RWPE1 (cell line): ENCODE data around the gene MSH3.
A peak's percentile ranks its signal among the peaks of the same experiment; 100 is the strongest.
"Not testable (repeated sequence)": the region's sequence is repeated elsewhere in the genome, so short reads cannot be mapped to it uniquely, and the experiment has no call there.

Source experiments
- CTCF ChIA-PET: fragments of 350-600 bp; sonication (Branson Sonifier 250); formaldehyde crosslinking; extraction: SDS; loops from one replicate; lab custom pipeline; 2021; lab: Yijun Ruan, JAX
- POLR2A ChIA-PET: fragments of 400-600 bp; formaldehyde crosslinking; extraction: SDS; loops from one replicate; lab custom pipeline; 2020; ENCODE audit warnings: antibody characterized with exemption; ENCODE audit not compliant: low non-redundant PET; lab: Yijun Ruan, JAX
- DNase-seq: peaks from one replicate; pipeline ENCODE4 v3.0.0; 2012; ENCODE audit warnings: low spot score
- H3K27ac ChIP-seq: fragments of 450-650 bp; 2 replicates; pipeline ENCODE4 v1.5.1; 2017
- TF ChIP-seq, protein P1 (sequence below): fragments of 450-650 bp; conservative IDR thresholded peaks from 2 replicates; pipeline ENCODE4 v1.5.1; 2017; ENCODE audit warnings: low read depth, mild to moderate bottlenecking

MSH3 gene

DNA sequence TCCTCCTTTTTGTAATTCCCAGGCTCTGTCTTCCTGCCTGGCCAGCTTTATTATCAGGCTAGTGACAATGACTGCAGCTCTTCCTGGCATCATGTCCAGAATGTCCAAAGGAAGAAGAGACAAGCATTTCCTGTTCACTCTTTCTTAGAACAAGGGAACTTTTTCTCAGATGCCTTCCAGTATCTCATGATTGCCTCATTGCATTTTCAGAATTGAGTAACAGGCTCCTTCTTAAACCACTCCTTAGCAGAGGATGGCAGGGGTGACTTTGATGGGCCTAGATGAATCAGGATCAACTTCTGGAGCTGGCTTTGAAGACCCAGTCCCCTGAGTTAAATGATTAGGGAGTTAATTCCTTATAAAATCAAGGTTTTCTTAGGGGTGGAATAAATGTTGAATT is 212.8 kb downstream of the MSH3 start:
- CTCF ChIA-PET, result interaction anchor here (0.6 kb wide), 1 partner anchor 99 kb away, joined by 3 read pairs; no protein-coding TSS in a partner anchor
- TF ChIP-seq, protein P1, sequence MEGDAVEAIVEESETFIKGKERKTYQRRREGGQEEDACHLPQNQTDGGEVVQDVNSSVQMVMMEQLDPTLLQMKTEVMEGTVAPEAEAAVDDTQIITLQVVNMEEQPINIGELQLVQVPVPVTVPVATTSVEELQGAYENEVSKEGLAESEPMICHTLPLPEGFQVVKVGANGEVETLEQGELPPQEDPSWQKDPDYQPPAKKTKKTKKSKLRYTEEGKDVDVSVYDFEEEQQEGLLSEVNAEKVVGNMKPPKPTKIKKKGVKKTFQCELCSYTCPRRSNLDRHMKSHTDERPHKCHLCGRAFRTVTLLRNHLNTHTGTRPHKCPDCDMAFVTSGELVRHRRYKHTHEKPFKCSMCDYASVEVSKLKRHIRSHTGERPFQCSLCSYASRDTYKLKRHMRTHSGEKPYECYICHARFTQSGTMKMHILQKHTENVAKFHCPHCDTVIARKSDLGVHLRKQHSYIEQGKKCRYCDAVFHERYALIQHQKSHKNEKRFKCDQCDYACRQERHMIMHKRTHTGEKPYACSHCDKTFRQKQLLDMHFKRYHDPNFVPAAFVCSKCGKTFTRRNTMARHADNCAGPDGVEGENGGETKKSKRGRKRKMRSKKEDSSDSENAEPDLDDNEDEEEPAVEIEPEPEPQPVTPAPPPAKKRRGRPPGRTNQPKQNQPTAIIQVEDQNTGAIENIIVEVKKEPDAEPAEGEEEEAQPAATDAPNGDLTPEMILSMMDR, result no peak
- H3K27ac ChIP-seq, result no peak overlapping the region
- no peak for DNase-seq
- POLR2A ChIA-PET, result no interaction called here

DNA sequence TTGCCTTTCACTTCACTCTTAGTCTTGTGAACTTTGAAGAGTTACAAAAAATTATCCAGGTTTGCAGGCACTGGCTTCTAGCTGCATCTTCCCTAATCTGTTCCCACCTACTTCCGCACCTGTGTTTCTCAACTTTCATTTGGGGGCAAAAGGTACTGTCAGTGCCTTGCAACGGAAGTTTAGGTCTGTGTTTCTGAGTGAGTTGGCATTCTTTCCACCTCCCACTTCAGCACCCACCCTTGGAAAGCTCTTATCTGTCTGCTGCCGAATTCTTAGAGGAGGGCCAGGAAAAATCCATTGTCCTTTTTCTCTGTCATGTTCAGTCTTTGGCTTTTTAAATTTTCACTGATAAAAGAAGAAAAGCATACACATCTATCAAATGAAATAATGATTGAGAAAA is 216.0 kb downstream of the MSH3 start:
- POLR2A ChIA-PET, result no interaction called here
- CTCF ChIA-PET, result interaction anchor here (0.6 to 1.0 kb wide), 4 partner anchors 24 to 336 kb away, joined by 3 read pairs; no protein-coding TSS in a partner anchor
- no peak for DNase-seq

DNA sequence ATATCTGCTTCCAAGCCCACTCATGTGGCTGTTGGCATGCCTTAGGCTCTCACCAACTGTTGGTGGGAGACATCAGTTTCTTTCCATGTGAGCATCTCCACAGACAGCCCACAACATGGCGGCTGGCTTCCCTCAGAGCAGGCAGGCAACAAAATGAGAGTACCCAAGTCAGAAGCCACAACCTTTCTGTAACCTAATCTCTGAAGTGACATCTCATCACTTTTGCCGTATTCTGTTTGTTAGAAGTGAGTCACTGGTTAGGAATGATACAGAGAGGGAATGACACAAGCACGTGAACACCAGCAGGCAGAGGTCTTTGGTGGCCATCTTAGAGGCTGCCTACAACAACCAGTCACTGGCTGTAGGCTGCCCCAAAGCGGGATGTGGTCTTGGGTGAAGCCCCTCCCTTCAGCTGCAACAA is 217.1 kb downstream of the MSH3 start:
- CTCF ChIA-PET, result no interaction called here
- TF ChIP-seq, protein P1, result no peak
- no peak overlapping the region for H3K27ac ChIP-seq
- peak; percentile 34 for DNase-seq
- POLR2A ChIA-PET, result no interaction called here

More for the DNA sequence above, 216.0 kb downstream of the MSH3 start:
- TF ChIP-seq, protein P1, result no peak
- H3K27ac ChIP-seq, result no peak overlapping the region

DNA sequence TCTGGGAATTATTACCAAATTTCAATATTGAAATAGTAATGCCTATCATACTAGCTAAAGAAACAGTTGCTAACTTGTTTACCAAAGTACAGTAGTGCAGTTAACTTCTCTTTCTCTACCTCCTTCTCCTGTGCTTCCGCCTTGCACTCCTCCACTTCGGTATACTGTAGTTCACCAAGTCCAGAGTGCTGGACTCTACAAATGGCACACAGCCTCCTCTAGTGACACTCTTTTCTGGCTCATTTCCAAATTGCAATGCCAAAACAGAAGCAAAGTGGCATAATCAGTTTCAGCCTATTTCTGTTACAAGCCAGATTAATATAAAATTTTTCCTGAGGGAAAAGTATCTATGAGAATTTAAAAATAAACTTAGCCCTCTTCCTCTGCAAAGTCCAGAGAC is 219.7 kb downstream of the MSH3 start:
- TF ChIP-seq, protein P1, result no peak
- H3K27ac ChIP-seq, result no peak overlapping the region
- CTCF ChIA-PET, result no interaction called here
- POLR2A ChIA-PET, result no interaction called here
- DNase-seq, result no peak

DNA sequence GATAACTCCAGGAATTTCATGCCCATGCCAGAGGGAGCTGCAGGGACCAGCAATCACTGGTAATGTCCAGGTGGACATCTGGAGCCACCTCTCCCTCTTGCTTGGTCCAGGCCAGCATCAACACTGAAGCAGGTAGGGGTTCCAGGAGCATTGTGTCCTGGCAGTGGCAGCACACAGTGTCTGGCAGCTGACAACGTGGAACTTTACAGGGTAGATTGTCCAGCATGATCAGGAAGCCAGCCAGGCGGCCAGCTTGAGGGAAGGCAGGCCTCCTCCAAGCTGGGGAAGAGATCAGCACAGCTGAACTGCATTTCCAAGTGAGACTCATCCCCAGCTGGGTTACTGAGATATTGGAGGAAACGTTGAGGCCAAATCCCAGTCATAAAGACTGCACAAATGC is 223.1 kb downstream of the MSH3 start:
- no peak overlapping the region for H3K27ac ChIP-seq
- CTCF ChIA-PET, result no interaction called here
- POLR2A ChIA-PET, result no interaction called here
- no peak for DNase-seq
- TF ChIP-seq, protein P1, result no peak

DNA sequence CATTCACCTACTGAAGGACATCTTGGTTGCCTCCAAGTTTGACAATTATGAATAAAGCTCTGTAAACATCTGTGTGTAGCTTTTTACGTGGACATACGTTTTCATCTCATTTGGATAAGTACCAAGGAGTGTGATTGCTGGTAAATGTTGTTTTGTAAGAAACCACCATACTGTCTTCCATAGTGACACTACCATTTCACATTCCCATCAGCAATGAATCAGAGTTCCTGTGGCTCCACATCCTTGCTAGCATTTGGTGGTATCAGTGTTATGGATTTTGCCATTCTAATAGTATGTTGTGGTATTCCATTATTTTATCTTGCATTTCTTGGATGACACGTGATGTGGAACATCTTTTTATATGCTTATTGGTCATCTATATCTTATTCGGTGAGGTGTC is 227.3 kb downstream of the MSH3 start:
- no peak overlapping the region for H3K27ac ChIP-seq
- no peak for DNase-seq
- ChIA-PET POLR2A (no interaction called here), CTCF (interaction anchor here (0.6 kb wide), 1 partner anchor 135 kb away, joined by 3 read pairs; no protein-coding TSS in a partner anchor)
- TF ChIP-seq, protein P1, result no peak

DNA sequence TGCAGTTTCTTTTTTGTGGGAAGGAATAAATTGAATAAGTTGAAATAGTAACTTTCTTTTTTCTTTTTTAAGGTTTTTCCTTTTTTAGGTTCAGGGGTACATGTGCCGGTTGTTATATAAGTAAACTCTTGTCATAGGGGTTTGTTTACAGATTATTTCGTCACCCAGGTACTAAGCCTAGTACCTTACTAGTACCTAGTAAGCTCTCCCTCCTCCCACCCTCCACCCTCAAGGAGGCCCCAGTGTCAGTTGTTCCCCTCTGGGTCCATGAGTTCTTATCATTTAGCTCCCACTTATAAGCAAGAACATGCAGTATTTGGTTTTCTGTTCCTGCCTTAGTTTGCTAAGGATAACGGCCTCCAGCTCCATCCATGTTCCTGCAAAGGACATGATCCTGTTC is 228.9 kb downstream of the MSH3 start:
- CTCF ChIA-PET, result interaction anchor here (0.6 kb wide), 1 partner anchor 14 kb away, joined by 7 read pairs; no protein-coding TSS in a partner anchor
- H3K27ac ChIP-seq, POLR2A ChIA-PET, DNase-seq: not testable (repeated sequence)
